ENCODE results near the gene CLEC16A.

- TF ChIP-seq, protein P1, sequence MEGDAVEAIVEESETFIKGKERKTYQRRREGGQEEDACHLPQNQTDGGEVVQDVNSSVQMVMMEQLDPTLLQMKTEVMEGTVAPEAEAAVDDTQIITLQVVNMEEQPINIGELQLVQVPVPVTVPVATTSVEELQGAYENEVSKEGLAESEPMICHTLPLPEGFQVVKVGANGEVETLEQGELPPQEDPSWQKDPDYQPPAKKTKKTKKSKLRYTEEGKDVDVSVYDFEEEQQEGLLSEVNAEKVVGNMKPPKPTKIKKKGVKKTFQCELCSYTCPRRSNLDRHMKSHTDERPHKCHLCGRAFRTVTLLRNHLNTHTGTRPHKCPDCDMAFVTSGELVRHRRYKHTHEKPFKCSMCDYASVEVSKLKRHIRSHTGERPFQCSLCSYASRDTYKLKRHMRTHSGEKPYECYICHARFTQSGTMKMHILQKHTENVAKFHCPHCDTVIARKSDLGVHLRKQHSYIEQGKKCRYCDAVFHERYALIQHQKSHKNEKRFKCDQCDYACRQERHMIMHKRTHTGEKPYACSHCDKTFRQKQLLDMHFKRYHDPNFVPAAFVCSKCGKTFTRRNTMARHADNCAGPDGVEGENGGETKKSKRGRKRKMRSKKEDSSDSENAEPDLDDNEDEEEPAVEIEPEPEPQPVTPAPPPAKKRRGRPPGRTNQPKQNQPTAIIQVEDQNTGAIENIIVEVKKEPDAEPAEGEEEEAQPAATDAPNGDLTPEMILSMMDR (IDR thresholded peaks at IDR 0.05) = no peak
- TF ChIP-seq EZH2 (IDR thresholded peaks at IDR 0.05) = no peak
These were observed 238.0 kb downstream of the CLEC16A start for GRCh38 chr16:11182411-11182810.
